ENCODE data around the gene SMYD5. TPM values are rescaled to one million over a fixed set of nuclear protein-coding genes. Genes with fewer than 3 reads are reported as not detected.
"Not testable (repeated sequence)": the region's sequence is repeated elsewhere in the genome, so short reads cannot be mapped to it uniquely, and the experiment has no call there.

The SMYD5 gene
- total and polyA plus RNA-seq, 4 donors = 10.8 to 19.5 (median 15.9) TPM

GRCh38 chr2:73187549-73187948 is 26.5 kb upstream of the SMYD5 start:
- no peak for ATAC-seq (ENCODE audit: insufficient read depth, low FRiP score)

GRCh38 chr2:73197579-73197978 is 16.5 kb upstream of the SMYD5 start:
- ATAC-seq (ENCODE audit: insufficient read depth, low FRiP score) (no peak), DNase-seq (no peak)
- no peaks in the 10 kb centered on the region for H3K36me3 ChIP-seq (ENCODE audit: control insufficient read depth in 4 of 4, insufficient read depth in 4 of 4, low read length in 4 of 4)
- no peak overlapping the region for H3K9ac ChIP-seq (ENCODE audit: insufficient read depth in 1 of 2, low read length in 2 of 2)
- no peak for TF ChIP-seq CTCF (IDR thresholded peaks at IDR 0.05; ENCODE audit: control extremely low read depth, extremely low read depth)
- H3K9me3 ChIP-seq (ENCODE audit: control insufficient read depth in 4 of 4, insufficient read depth in 3 of 4, low read length in 3 of 4) = peaks cover 0 to 3% (median 0%) of the 10 kb centered on the region in 4 donors
- H3K27ac ChIP-seq (ENCODE audit: low read depth in 1 of 2, low read length in 1 of 2) = no peak overlapping the region
- peaks cover 0 to 8% (median 0%) of the 10 kb centered on the region in 5 donors for H3K4me1 ChIP-seq (ENCODE audit: control insufficient read depth in 5 of 5, insufficient read depth in 5 of 5, low read length in 5 of 5)
- peaks cover 3 to 20% (median 18%) of the 10 kb centered on the region in 3 donors for H3K27me3 ChIP-seq (ENCODE audit: control insufficient read depth in 3 of 3, insufficient read depth in 3 of 3, low read length in 2 of 3)
- no peak overlapping the region for H3K4me3 ChIP-seq

More at GRCh38 chr2:73187549-73187948, 26.5 kb upstream of the SMYD5 start:
- H3K4me1 ChIP-seq (ENCODE audit: control insufficient read depth in 5 of 5, insufficient read depth in 5 of 5, low read length in 5 of 5) = no peaks in the 10 kb centered on the region
- no peak overlapping the region for H3K4me3 ChIP-seq
- peaks cover 0 to 2% (median 0%) of the 10 kb centered on the region in 3 donors for H3K27me3 ChIP-seq (ENCODE audit: control insufficient read depth in 3 of 3, insufficient read depth in 3 of 3, low read length in 2 of 3)
- WGBS, 2 donors = 50 to 54% methylated on average over 2 of the region's 2 CpGs
- no peaks in the 10 kb centered on the region for H3K36me3 ChIP-seq (ENCODE audit: control insufficient read depth in 4 of 4, insufficient read depth in 4 of 4, low read length in 4 of 4)
- peaks cover 0 to 6% (median 1%) of the 10 kb centered on the region in 4 donors for H3K9me3 ChIP-seq (ENCODE audit: control insufficient read depth in 4 of 4, insufficient read depth in 3 of 4, low read length in 3 of 4)
- no peak for TF ChIP-seq CTCF (IDR thresholded peaks at IDR 0.05; ENCODE audit: control extremely low read depth, extremely low read depth)
- H3K27ac ChIP-seq (ENCODE audit: low read depth in 1 of 2, low read length in 1 of 2) = no peak overlapping the region
- no peak overlapping the region for H3K9ac ChIP-seq (ENCODE audit: insufficient read depth in 1 of 2, low read length in 2 of 2)
- no peak for DNase-seq

GRCh38 chr2:73200281-73200680 is 13.8 kb upstream of the SMYD5 start:
- ATAC-seq (ENCODE audit: insufficient read depth, low FRiP score); H3K36me3 ChIP-seq (ENCODE audit: control insufficient read depth in 4 of 4, insufficient read depth in 4 of 4, low read length in 4 of 4); H3K4me3 ChIP-seq; H3K27ac ChIP-seq (ENCODE audit: low read depth in 1 of 2, low read length in 1 of 2); H3K9ac ChIP-seq (ENCODE audit: insufficient read depth in 1 of 2, low read length in 2 of 2); H3K9me3 ChIP-seq (ENCODE audit: control insufficient read depth in 4 of 4, insufficient read depth in 3 of 4, low read length in 3 of 4): not testable (repeated sequence)
- Histone ChIP-seq H3K27me3 (ENCODE audit: control insufficient read depth in 3 of 3, insufficient read depth in 3 of 3, low read length in 2 of 3) (peaks cover 6 to 36% (median 30%) of the 10 kb centered on the region in 3 donors), H3K4me1 (ENCODE audit: control insufficient read depth in 5 of 5, insufficient read depth in 5 of 5, low read length in 5 of 5) (peaks cover 0 to 13% (median 0%) of the 10 kb centered on the region in 5 donors)
- peak in 1 of 3 donors; percentile 2 for DNase-seq
- WGBS, 2 donors = 76 to 94% methylated on average over 10 of the region's 10 CpGs

DNA sequence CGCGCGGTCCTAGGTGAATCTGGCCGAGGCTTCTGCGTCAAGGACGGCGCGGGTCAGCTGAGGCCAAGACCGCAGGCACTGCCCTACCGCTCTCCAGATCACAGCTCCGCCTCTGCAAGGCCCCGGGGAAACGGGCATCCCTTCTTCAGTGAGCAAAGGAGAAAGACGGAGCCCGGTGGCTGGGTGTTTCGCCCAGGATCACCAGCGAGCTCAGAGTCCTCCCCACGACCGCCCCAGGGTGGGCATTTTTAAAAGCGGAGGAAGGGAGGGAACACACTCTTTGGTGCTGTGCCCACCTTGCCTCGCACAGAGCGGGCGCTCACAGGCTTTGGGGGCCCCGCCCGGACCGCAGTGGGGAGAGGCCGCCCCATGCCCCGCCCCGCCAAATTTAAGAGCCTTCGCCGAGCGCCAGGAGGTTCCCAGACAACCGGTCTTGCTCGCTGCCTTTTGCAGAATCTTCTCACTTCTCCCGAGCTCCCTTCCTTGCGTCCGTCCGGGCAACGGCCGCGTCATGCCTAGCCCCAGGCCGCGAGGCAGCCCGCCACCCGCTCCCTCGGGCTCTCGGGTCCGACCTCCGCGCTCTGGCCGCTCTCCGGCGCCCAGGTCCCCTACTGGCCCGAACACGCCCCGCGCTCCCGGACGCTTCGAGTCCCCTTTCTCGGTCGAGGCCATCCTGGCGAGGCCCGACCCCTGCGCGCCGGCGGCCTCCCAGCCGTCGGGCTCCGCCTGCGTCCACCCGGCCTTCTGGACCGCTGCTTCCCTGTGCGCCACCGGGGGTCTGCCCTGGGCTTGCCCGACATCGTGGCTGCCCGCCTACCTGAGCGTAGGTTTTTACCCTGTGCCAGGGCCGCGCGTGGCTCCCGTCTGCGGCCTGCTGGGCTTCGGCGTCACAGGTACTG is 11.6 kb upstream of the SMYD5 start, which contains the start of gene NOTO:
Gene NOTO, plus strand, starts transcription at position 419 of the 899 bp plus-strand sequence. Its CDS starts 93 bp downstream, at position 512.
- DNase-seq = peak in 2 of 3 donors; percentile 17 to 21
- no peak for TF ChIP-seq CTCF (IDR thresholded peaks at IDR 0.05; ENCODE audit: control extremely low read depth, extremely low read depth)
- no peak within 1 kb of the TSS for H3K4me3 ChIP-seq

More for the DNA sequence above, 11.6 kb upstream of the SMYD5 start, which contains the start of gene NOTO:
- peaks cover 0 to 13% (median 0%) of the 10 kb centered on the region in 5 donors for H3K4me1 ChIP-seq (ENCODE audit: control insufficient read depth in 5 of 5, insufficient read depth in 5 of 5, low read length in 5 of 5)
- H3K27me3 ChIP-seq (ENCODE audit: control insufficient read depth in 3 of 3, insufficient read depth in 3 of 3, low read length in 2 of 3) = peaks cover 3 to 37% (median 33%) of the 10 kb centered on the region in 3 donors
- H3K9ac ChIP-seq (ENCODE audit: insufficient read depth in 1 of 2, low read length in 2 of 2) = no peak within 1 kb of the TSS
- ATAC-seq (ENCODE audit: insufficient read depth, low FRiP score) = peak; percentile 45
- 3% methylated on average over 82 to 87 of the region's 87 CpGs for WGBS, 2 donors
- H3K9me3 ChIP-seq (ENCODE audit: control insufficient read depth in 4 of 4, insufficient read depth in 3 of 4, low read length in 3 of 4) = no peaks in the 10 kb centered on the region
- H3K27ac ChIP-seq (ENCODE audit: low read depth in 1 of 2, low read length in 1 of 2) = no peak within 1 kb of the TSS
- H3K36me3 ChIP-seq (ENCODE audit: control insufficient read depth in 4 of 4, insufficient read depth in 4 of 4, low read length in 4 of 4) = no peaks in the 10 kb centered on the region
